HG02981 (cell line): ENCODE data around the gene ENKD1.
A peak's percentile ranks its signal among the peaks of the same experiment; 100 is the strongest.

Source experiments
- ATAC-seq: cut with Tn5 transposase; IDR thresholded peaks from one replicate; pipeline ENCODE4 v1.9.1; 2021; ENCODE audit warnings: mild to moderate bottlenecking, moderate library complexity; ENCODE audit not compliant: unreplicated experiment

The ENKD1 gene

DNA sequence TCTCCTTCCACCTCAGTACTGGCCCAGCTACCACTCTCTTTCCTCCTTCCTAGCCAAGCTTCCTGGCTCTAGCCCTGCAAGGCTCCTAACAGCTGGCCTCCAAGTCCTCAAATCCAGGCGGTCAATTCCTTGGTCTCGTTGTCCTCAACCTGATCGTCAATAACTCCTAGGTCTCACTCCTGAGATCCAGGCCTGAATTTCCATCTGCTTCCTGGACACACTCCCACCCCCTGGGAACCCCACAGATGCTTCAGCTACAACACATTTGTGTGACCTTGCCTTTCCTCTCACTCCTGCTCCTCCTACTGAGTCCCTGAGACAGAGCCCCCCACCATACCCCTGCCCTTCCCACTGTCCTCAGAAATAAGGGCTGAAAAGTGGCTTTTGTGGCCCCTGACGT, 2.3 kb downstream of the ENKD1 start:
- ATAC-seq, result no peak

DNA sequence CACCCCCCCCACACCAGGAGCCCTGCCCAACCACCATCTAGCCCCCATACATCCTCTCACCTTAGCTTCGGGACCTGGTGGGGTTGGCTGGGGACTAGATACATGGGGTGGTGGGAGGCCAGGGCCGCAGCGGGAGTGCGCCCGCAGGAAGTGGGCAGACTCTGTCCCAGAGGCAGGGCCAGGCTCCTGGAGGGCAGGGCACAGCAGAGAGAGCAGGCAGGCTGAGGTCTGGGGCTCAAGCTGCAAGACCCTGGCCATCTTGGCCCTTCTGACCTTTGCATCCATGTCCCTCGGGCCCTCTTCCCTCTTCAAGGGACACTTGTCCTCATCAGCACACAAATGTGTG, 2.7 kb downstream of the ENKD1 start:
- ATAC-seq, result no peak

GRCh38 chr16:67663151-67663876, 3.2 kb downstream of the ENKD1 start:
- no peak for ATAC-seq

GRCh38 chr16:67662653-67663010, 3.9 kb downstream of the ENKD1 start:
- no peak for ATAC-seq

GRCh38 chr16:67661886-67662652, 4.5 kb downstream of the ENKD1 start:
- no peak for ATAC-seq

DNA sequence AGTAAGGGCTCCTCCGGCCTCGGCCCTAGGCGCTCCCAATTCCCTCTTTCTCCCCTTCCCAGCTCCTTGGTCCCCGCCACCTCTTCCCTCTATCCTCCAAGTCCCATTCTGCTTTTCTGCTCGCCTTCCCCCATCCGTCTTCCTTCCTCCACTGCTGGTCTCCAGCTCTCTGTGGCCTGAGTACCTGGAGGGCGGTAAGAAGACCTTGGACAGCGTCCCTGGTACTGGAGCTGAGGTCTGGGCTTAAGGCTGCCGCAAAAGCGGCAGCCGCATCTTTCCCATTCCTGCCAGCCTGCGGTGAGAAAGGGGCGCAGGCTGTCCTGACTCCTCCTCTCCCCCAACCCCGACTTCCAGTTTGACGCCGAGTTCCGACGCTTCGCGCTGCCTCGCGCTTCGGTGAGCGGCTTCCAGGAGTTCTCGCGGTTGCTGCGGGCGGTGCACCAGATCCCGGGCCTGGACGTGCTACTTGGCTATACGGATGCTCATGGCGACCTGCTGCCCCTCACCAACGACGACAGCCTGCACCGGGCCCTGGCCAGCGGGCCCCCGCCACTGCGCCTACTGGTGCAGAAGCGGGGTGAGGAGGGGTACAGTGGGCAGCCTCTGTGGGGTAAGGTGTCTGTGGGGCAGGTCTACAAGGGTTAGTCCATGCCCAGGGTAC, 5.3 kb downstream of the ENKD1 start:
- ATAC-seq, result no peak

- peak; percentile 68 for ATAC-seq
Observed at GRCh38 chr16:67660564-67661028, 6.0 kb downstream of the ENKD1 start, which contains the start of gene PARD6A. Gene PARD6A (plus strand): TSS chr16:67660960. CDS start chr16:67661039, 79 bp downstream.

- ATAC-seq, result peak; percentile 42
Observed at GRCh38 chr16:67659675-67660563, 6.6 kb downstream of the ENKD1 start, which contains the start of gene ACD. Gene ACD (minus strand): TSS chr16:67660260. CDS start chr16:67660220, 40 bp downstream.

DNA sequence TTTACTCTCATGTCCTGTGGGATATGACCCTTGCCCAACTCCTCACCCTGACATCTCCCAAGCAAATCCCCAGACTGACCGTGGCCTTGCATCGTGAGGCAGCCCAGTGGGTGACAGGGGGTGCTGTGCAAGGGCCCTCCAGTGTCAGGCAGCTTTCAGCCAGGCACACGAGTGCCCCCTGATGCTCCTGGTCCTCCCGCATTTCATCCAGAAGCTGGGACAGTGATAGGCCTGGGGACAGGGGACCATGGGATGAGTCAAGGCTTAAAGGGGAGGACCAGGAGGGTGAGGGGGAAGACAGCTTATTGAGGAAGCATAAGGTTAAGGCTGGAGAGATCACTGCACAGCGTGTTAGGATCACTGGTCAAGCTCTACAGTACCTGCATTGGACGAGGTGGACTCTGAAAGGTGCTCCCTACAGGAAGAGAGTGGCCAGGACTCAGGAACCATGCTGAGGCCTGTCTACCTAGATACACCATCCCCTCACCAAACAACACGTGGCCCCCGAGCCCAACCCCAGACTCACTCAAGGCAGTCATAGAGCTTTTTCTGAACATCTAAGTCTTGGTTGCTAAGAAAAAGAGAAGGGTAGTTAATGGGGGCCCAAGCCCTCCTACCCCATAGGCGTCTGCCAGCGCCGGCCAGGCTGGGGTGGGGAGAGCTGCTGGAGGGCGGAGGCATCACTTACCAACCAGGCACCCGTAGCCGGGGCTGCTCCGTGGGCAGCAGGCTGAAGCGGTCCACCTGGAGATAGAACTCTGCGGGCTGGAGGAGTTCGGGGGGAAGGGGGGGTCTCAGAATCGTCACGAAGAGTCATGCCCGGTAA, 7.5 kb downstream of the ENKD1 start:
- ATAC-seq, result no peak

DNA sequence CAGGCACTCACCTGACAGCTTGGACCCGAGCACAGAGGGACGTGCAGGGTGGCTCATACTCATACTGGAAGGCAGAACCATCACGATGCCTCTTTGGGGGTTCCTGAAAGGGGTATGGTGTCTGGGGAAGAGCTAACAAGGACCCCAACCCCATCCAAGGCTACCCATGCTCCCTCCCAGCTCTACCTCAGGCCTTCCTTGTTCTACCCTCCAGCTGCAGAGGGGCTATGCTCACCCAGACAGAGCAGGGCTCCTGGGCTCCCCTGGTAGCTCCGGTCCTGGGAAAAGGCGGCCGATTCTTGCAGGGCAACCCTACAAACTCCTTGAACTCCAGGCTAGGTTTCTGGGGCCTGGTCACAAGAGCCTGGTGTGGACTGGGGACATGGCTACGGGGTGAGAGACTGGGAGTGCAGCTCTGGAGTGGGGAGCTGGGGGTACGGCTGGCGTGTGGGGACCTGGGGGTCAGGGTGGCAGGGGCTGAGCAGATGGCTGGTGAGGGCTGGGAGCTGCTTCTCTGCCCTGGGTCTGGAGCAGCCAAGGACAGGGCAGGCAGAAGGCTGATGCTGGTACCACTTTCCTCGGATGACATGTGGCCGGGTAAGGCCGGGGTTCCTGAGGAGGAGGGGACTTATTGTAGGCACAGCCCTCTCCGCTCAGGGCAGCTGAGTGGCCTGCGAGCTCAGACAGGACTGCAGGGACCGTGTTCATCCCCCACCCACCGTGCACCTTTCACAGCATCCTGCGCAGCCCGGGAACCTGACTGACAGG, 8.6 kb downstream of the ENKD1 start:
- ATAC-seq, result no peak

- ATAC-seq, result no peak
Observed at GRCh38 chr16:67657017-67657608, 9.4 kb downstream of the ENKD1 start.

DNA sequence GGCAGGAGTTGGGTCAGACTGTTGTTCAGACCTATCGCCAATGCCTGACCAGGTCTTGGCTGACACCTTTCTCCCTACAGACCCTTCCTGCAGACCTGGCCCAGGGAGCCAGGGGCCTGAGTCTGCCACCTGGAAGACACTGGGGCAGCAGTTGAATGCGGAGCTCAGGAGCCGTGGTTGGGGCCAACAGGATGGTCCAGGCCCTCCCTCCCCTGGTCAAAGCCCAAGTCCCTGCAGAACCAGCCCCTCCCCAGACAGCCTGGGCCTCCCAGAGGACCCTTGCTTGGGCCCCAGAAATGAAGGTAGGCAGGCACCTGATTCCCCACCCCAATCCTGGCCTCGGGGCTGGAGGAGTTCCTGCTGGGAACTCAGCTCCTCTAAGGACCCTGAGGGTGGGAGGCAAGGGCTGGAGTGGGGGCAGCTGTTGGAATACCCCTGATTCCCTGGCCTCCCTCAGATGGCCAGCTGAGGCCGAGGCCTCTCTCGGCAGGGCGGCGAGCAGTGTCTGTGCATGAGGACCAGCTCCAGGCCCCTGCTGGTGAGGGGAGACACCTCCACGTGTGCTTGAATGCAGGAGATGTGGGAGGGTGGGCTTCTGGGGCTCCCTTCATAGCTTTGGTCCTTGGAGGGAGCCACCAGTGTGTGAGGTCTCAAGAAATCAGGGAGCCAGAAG, 10.1 kb downstream of the ENKD1 start:
- ATAC-seq, result no peak

- no peak for ATAC-seq
Observed at GRCh38 chr16:67655363-67655762, 11.2 kb downstream of the ENKD1 start.

- ATAC-seq, result no peak
Observed at GRCh38 chr16:67654403-67654911, 12.1 kb downstream of the ENKD1 start.

DNA sequence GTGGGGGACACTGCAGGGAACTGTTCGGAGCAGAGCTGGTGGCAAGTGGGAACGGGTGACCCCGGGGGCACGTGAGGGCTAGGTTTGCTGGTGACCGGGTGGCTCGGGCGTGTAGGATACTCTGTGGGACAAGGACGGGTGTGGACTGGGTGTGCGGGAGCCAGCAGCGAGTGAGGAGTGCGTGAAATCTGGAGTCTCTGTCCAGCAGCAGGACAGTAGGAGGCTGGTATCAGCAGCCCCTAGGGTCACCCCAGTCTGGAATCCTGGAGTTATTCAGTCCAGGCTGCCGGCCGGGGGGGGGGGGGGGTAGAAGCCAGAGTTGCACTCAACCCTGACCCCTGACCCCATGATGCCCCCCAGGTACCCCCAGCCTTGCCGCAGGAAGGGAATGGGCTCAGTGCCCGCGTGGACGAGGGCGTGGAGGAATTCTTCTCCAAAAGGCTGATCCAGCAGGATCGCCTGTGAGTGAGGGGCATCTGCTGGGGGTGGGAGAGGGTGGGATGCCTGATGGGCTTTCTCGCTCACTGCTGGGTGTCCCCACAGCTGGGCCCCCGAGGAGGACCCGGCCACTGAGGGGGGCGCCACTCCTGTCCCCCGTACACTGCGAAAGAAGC, 12.7 kb downstream of the ENKD1 start:
- no peak for ATAC-seq

GRCh38 chr16:67653128-67653788, 13.3 kb downstream of the ENKD1 start:
- no peak for ATAC-seq

- no peak for ATAC-seq
Observed at GRCh38 chr16:67652578-67653127, 13.9 kb downstream of the ENKD1 start.
